OCI-LY3 (cell line): ENCODE data around the gene SMIM32.

ENCODE experiments used
- H2AFZ ChIP-seq: fragments of 200-600, 300-600 bp; shearing (Covaris generic); 2 replicates; pipeline ENCODE4 v1.6.0; 2014; ENCODE audit warnings: antibody characterized with exemption, low read depth, low read length
- H3K27ac ChIP-seq: fragments of 200-600, 300-600 bp; sonication (generic); 2 replicates; pipeline ENCODE4 v1.5.1; 2014; ENCODE audit warnings: mild to moderate bottlenecking, low read length, moderate library complexity, mixed read lengths
- H3K27me3 ChIP-seq: fragments of 200-600, 300-600 bp; sonication (generic); 2 replicates; pipeline ENCODE4 v1.6.1; 2014; ENCODE audit warnings: low read depth, low read length, mixed read lengths
- H3K36me3 ChIP-seq: fragments of 200-600, 300-600 bp; sonication (generic); replicated peaks from 2 replicates; pipeline ENCODE3; 2014; ENCODE audit warnings: low read depth, low read length, mixed read lengths
- H3K4me1 ChIP-seq: fragments of 300-600, 200-600 bp; sonication (generic); 2 replicates; pipeline ENCODE4 v1.6.1; 2014; ENCODE audit warnings: low read length, mixed read lengths
- H3K4me2 ChIP-seq: fragments of 200-600, 300-600 bp; sonication (generic); 2 replicates; pipeline ENCODE4 v1.6.1; 2014; ENCODE audit warnings: low read length, mixed read lengths
- H3K4me3 ChIP-seq: fragments of 300-600, 200-600 bp; sonication (generic); 2 replicates; pipeline ENCODE4 v1.5.1; 2014; ENCODE audit warnings: antibody characterized with exemption, mild to moderate bottlenecking, low read length, moderate library complexity
- H3K79me2 ChIP-seq: fragments of 300-600, 200-600 bp; shearing (Covaris generic); 2 replicates; pipeline ENCODE4 v1.6.1; 2014; ENCODE audit warnings: mild to moderate bottlenecking, low read length, mixed read lengths
- H3K9ac ChIP-seq: fragments of 300-600, 200-600 bp; shearing (Covaris generic); 2 replicates; pipeline ENCODE4 v1.6.0; 2014; ENCODE audit warnings: mild to moderate bottlenecking, low read length, moderate library complexity
- H3K9me3 ChIP-seq: fragments of 200-600, 300-600 bp; shearing (Covaris generic); 2 replicates; pipeline ENCODE4 v1.6.1; 2014; ENCODE audit warnings: low read length, mixed read lengths; ENCODE audit not compliant: insufficient read depth
- H4K20me1 ChIP-seq: fragments of 200-600, 300-600 bp; sonication (generic); 2 replicates; pipeline ENCODE4 v1.6.1; 2016; ENCODE audit warnings: low read length, mixed read lengths; ENCODE audit not compliant: insufficient read depth
- CTCF ChIP-seq: fragments of 200-600, 300-600 bp; sonication (generic); IDR thresholded peaks from 2 replicates; pipeline ENCODE4 v1.5.1; 2014; ENCODE audit warnings: antibody characterized with exemption, low read length, low read depth
- EZH2phosphoT487 ChIP-seq: fragments of 200-600 bp; shearing (Covaris generic); IDR thresholded peaks from 2 replicates; pipeline ENCODE4 v1.6.1; 2018; ENCODE audit warnings: antibody characterized with exemption, mixed run types, low read depth

The SMIM32 gene

GRCh38 chr5:136221340-136221739 lies 28.4 kb upstream of the SMIM32 start:
- Histone ChIP-seq H2AFZ (no peak overlapping the region), H3K36me3 (no peaks in the 10 kb centered on the region), H3K27me3 (peaks cover 8% of the 10 kb centered on the region; the same call in 1 of the 2 replicates), H3K27ac (no peak overlapping the region), H3K9me3 (no peaks in the 10 kb centered on the region), H3K79me2 (no peaks in the 10 kb centered on the region), H3K4me3 (no peak overlapping the region), H3K4me2 (no peak overlapping the region), H3K9ac (no peak overlapping the region), H4K20me1 (no peaks in the 10 kb centered on the region), H3K4me1 (no peaks in the 10 kb centered on the region)
- TF ChIP-seq EZH2phosphoT487 (no peak), CTCF (no peak)

- no peak overlapping the region for H3K27ac ChIP-seq
- H3K9ac ChIP-seq = no peak overlapping the region
- peaks cover 27% of the 10 kb centered on the region; the same call in 1 of the 2 replicates for H3K27me3 ChIP-seq
- H2AFZ ChIP-seq = no peak overlapping the region
- no peaks in the 10 kb centered on the region for H3K9me3 ChIP-seq
- no peaks in the 10 kb centered on the region for H3K36me3 ChIP-seq
- no peak overlapping the region for H3K4me3 ChIP-seq
- no peak overlapping the region for H3K4me2 ChIP-seq
- no peaks in the 10 kb centered on the region for H4K20me1 ChIP-seq
- no peaks in the 10 kb centered on the region for H3K79me2 ChIP-seq
- no peaks in the 10 kb centered on the region for H3K4me1 ChIP-seq
- TF ChIP-seq EZH2phosphoT487 (no peak), CTCF (no peak)
Measured at GRCh38 chr5:136216230-136216629, 23.3 kb upstream of the SMIM32 start.

- H3K79me2 ChIP-seq = no peaks in the 10 kb centered on the region
- H2AFZ ChIP-seq = no peak overlapping the region
- H3K27ac ChIP-seq = no peak overlapping the region
- H3K36me3 ChIP-seq = no peaks in the 10 kb centered on the region
- no peak overlapping the region for H3K4me3 ChIP-seq
- peaks cover 29% of the 10 kb centered on the region; the same call in 1 of the 2 replicates for H3K27me3 ChIP-seq
- no peak overlapping the region for H3K4me2 ChIP-seq
- H3K4me1 ChIP-seq = no peaks in the 10 kb centered on the region
- TF ChIP-seq EZH2phosphoT487 (no peak), CTCF (no peak)
- no peak overlapping the region for H3K9ac ChIP-seq
- no peaks in the 10 kb centered on the region for H3K9me3 ChIP-seq
- H4K20me1 ChIP-seq = no peaks in the 10 kb centered on the region
Measured at GRCh38 chr5:136215812-136216211, 22.9 kb upstream of the SMIM32 start.

- Histone ChIP-seq H3K4me3 (no peak overlapping the region), H4K20me1 (no peaks in the 10 kb centered on the region), H3K9me3 (no peaks in the 10 kb centered on the region), H3K4me1 (no peaks in the 10 kb centered on the region), H2AFZ (no peak overlapping the region), H3K27ac (no peak overlapping the region), H3K36me3 (no peaks in the 10 kb centered on the region), H3K79me2 (no peaks in the 10 kb centered on the region), H3K4me2 (no peak overlapping the region), H3K27me3 (peaks cover 29% of the 10 kb centered on the region; the same call in 1 of the 2 replicates), H3K9ac (no peak overlapping the region)
- TF ChIP-seq CTCF = no peak
- no peak for TF ChIP-seq EZH2phosphoT487
Measured at GRCh38 chr5:136213919-136214493, 21.0 kb upstream of the SMIM32 start.
